SK-N-SH treated with all-trans-retinoic acid at 6 μM for 48 hours (cell line): ENCODE measurements around the gene HIVEP3.

ENCODE experiments used
- ATAC-seq: fragments of 200-7000 bp; cut with Tn5 transposase; 3 replicates; pipeline ENCODE4 v1.9.1; 2020; ENCODE audit warnings: mild to moderate bottlenecking, moderate library complexity
- ARNTL ChIP-seq: fragments of 450-650 bp; formaldehyde crosslinking; IDR thresholded peaks from 2 replicates; pipeline ENCODE4 v1.5.0; 2020; ENCODE audit warnings: low read depth, mild to moderate bottlenecking, moderate library complexity, borderline replicate concordance
- BACH2 ChIP-seq: fragments of 250-450 bp; sonication (Bioruptor Pico); IDR thresholded peaks from 2 replicates; pipeline ENCODE4 v1.9.0; 2021; ENCODE audit warnings: mild to moderate bottlenecking, borderline replicate concordance
- CREB5 ChIP-seq: fragments of 250-450 bp; sonication (Bioruptor Pico); IDR thresholded peaks from 2 replicates; pipeline ENCODE4 v1.5.1; 2020; ENCODE audit warnings: low read depth, mild to moderate bottlenecking, moderate library complexity
- CSDC2 ChIP-seq: fragments of 250-450 bp; sonication (Bioruptor Pico); IDR thresholded peaks from 2 replicates; pipeline ENCODE4 v1.5.0; 2020; ENCODE audit warnings: mild to moderate bottlenecking, moderate library complexity
- CSRNP3 ChIP-seq: fragments of 250-450 bp; sonication (Bioruptor Pico); IDR thresholded peaks from 2 replicates; pipeline ENCODE4 v1.5.1; 2021; ENCODE audit warnings: mild to moderate bottlenecking, moderate library complexity
- ESRRG ChIP-seq: fragments of 250-450 bp; sonication (Bioruptor Pico); IDR thresholded peaks from 2 replicates; pipeline ENCODE4 v1.6.1; 2021; ENCODE audit warnings: mild to moderate bottlenecking
- GLIS3 ChIP-seq: fragments of 250-450 bp; sonication (Bioruptor Pico); IDR thresholded peaks from 2 replicates; pipeline ENCODE4 v1.5.0; 2020; ENCODE audit warnings: mild to moderate bottlenecking, moderate library complexity
- ISL1 ChIP-seq: fragments of 250-450 bp; sonication (Bioruptor Pico); IDR thresholded peaks from 2 replicates; pipeline ENCODE4 v2.1.2; 2022; ENCODE audit warnings: mild to moderate bottlenecking, moderate library complexity
- PATZ1 ChIP-seq: fragments of 250-450 bp; sonication (Bioruptor Pico); IDR thresholded peaks from 2 replicates; pipeline ENCODE4 v1.8.0; 2020; ENCODE audit warnings: mild to moderate bottlenecking, moderate library complexity, borderline replicate concordance
- POU6F1 ChIP-seq: fragments of 250-450 bp; sonication (Bioruptor Pico); IDR thresholded peaks from 2 replicates; pipeline ENCODE4 v1.8.0; 2021; ENCODE audit warnings: low read depth, mild to moderate bottlenecking, moderate library complexity, borderline replicate concordance
- PPARA ChIP-seq: fragments of 250-450 bp; sonication (Bioruptor Pico); IDR thresholded peaks from 2 replicates; pipeline ENCODE4 v1.5.0; 2020; ENCODE audit warnings: mild to moderate bottlenecking, borderline replicate concordance
- RARB ChIP-seq: fragments of 250-450 bp; sonication (Bioruptor Pico); IDR thresholded peaks from 2 replicates; pipeline ENCODE4 v1.8.0; 2021; ENCODE audit warnings: mild to moderate bottlenecking, moderate library complexity
- SNAI2 ChIP-seq: fragments of 250-450 bp; sonication (Bioruptor Pico); IDR thresholded peaks from 2 replicates; pipeline ENCODE4 v1.5.0; 2020; ENCODE audit warnings: mild to moderate bottlenecking, moderate library complexity
- TCF4 ChIP-seq: fragments of 250-450 bp; sonication (Bioruptor Pico); IDR thresholded peaks from 2 replicates; pipeline ENCODE4 v1.8.0; 2021; ENCODE audit warnings: mild to moderate bottlenecking, moderate library complexity, borderline replicate concordance
- TOX ChIP-seq: fragments of 250-450 bp; sonication (Bioruptor Pico); IDR thresholded peaks from 2 replicates; pipeline ENCODE4 v1.8.0; 2021; ENCODE audit warnings: mild to moderate bottlenecking, moderate library complexity, borderline replicate concordance
- ZC3H10 ChIP-seq: fragments of 250-450 bp; sonication (Bioruptor Pico); IDR thresholded peaks from 2 replicates; pipeline ENCODE4 v1.5.1; 2021; ENCODE audit warnings: mild to moderate bottlenecking, moderate library complexity
- ZFP3 ChIP-seq: fragments of 250-450 bp; sonication (Bioruptor Pico); IDR thresholded peaks from 2 replicates; pipeline ENCODE4 v1.5.0; 2020; ENCODE audit warnings: mild to moderate bottlenecking, moderate library complexity
- ZNF565 ChIP-seq: fragments of 450-650 bp; formaldehyde crosslinking; conservative IDR thresholded peaks from 2 replicates; pipeline ENCODE4 v1.5.0; 2020; ENCODE audit warnings: low read depth, mild to moderate bottlenecking, moderate library complexity

The HIVEP3 gene

GRCh38 chr1:41764656-41765055, 154.1 kb downstream of the HIVEP3 start:
- TF ChIP-seq CSRNP3 (CRISPR knock-in tag) (no peak), POU6F1 (CRISPR knock-in tag) (no peak), TOX (no peak)
- ATAC-seq, result no peak

- no peak for ATAC-seq
- no peak for TF ChIP-seq ZFP3 (CRISPR knock-in tag)
- no peak for TF ChIP-seq BACH2 (CRISPR knock-in tag)
- TF ChIP-seq ARNTL (CRISPR knock-in tag), result no peak
- no peak for TF ChIP-seq CSDC2 (CRISPR knock-in tag)
- TF ChIP-seq TCF4 (CRISPR knock-in tag), result no peak
- TF ChIP-seq PPARA (CRISPR knock-in tag), result no peak
- TF ChIP-seq ZNF565 (CRISPR knock-in tag), result no peak
Measured at GRCh38 chr1:41762777-41763176, 155.9 kb downstream of the HIVEP3 start.

- TF ChIP-seq ESRRG (CRISPR knock-in tag) (no peak), CSRNP3 (CRISPR knock-in tag) (no peak)
- ATAC-seq, result no peak
Measured at GRCh38 chr1:41762251-41762650, 156.5 kb downstream of the HIVEP3 start.

GRCh38 chr1:41758904-41759548, 159.7 kb downstream of the HIVEP3 start:
- TF ChIP-seq ISL1 (CRISPR knock-in tag) (peak; percentile 63), CSDC2 (CRISPR knock-in tag) (no peak)
- TF ChIP-seq, all 23 proteins: peak for 1
- ATAC-seq, result peak; percentile 54; the same call in 2 of the 3 replicates

GRCh38 chr1:41758500-41758899, 160.2 kb downstream of the HIVEP3 start:
- no peak for TF ChIP-seq SNAI2 (CRISPR knock-in tag)
- TF ChIP-seq CREB5 (CRISPR knock-in tag), result no peak
- TF ChIP-seq ZFP3 (CRISPR knock-in tag), result no peak
- TF ChIP-seq GLIS3 (CRISPR knock-in tag), result no peak
- no peak for TF ChIP-seq PATZ1
- TF ChIP-seq ISL1 (CRISPR knock-in tag), result no peak
- no peak for TF ChIP-seq ZC3H10 (CRISPR knock-in tag)
- TF ChIP-seq RARB (CRISPR knock-in tag), result no peak
- TF ChIP-seq BACH2 (CRISPR knock-in tag), result no peak
- no peak for TF ChIP-seq TCF4 (CRISPR knock-in tag)
- TF ChIP-seq ZNF565 (CRISPR knock-in tag), result no peak
- no peak for ATAC-seq
